ENCODE measurements around the gene RETREG1.

The RETREG1 gene

DNA sequence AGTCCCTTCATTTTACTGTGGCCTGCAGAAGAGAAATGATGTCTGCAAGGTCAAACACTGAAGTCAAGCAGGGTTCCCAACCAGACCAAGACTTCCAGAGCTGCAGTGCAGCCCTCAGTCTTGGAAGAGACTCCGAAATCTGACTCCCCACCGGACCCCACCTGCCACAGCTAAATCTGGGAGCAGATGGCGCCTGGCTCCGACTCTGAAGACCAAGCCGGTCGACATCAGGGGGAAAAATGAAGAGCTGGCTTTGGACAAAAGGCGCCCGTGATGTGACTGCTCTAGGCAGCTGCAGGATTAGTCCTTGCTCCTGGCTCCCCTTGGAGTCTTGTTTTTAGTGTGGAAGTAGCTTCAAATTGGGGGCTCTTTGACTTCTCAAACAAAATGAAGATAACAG, 78.8 kb downstream of the RETREG1 start:
- DNase-seq (ENCODE audit: low read depth), result no peak
- TF ChIP-seq, protein P1, sequence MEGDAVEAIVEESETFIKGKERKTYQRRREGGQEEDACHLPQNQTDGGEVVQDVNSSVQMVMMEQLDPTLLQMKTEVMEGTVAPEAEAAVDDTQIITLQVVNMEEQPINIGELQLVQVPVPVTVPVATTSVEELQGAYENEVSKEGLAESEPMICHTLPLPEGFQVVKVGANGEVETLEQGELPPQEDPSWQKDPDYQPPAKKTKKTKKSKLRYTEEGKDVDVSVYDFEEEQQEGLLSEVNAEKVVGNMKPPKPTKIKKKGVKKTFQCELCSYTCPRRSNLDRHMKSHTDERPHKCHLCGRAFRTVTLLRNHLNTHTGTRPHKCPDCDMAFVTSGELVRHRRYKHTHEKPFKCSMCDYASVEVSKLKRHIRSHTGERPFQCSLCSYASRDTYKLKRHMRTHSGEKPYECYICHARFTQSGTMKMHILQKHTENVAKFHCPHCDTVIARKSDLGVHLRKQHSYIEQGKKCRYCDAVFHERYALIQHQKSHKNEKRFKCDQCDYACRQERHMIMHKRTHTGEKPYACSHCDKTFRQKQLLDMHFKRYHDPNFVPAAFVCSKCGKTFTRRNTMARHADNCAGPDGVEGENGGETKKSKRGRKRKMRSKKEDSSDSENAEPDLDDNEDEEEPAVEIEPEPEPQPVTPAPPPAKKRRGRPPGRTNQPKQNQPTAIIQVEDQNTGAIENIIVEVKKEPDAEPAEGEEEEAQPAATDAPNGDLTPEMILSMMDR (IDR thresholded peaks at IDR 0.05; ENCODE audit: control insufficient read depth, insufficient read depth, low read depth, low read length, missing control alignments), result no peak

DNA sequence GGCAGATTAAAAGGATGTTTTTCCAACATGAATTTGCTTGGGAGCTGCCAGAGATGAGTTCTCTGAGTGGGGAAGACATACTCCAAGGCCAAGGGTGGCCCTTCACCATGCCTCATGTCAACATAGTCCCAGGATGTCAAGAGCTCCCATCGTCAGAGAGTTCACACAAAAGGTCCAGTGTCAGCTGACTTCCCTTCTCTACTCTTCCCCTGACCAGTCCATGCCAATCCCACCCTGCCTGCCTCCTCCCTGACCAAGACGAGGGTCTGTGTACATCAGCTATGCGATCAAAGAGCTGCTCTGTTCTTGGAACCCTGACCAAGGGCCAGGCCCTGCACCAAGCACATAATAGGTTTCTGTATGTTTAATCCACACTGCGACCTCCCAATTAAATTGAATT, 80.0 kb downstream of the RETREG1 start:
- TF ChIP-seq, protein P1 (IDR thresholded peaks at IDR 0.05; ENCODE audit: control insufficient read depth, insufficient read depth, low read depth, low read length, missing control alignments), result no peak
- DNase-seq (ENCODE audit: low read depth), result no peak
- H3K4me3 ChIP-seq (ENCODE audit: control insufficient read depth, low read depth, low read length), result no peak overlapping the region

More for the DNA sequence above, 78.8 kb downstream of the RETREG1 start:
- H3K4me3 ChIP-seq (ENCODE audit: control insufficient read depth, low read depth, low read length), result no peak overlapping the region

GRCh38 chr5:16536246-16536645, 80.6 kb downstream of the RETREG1 start:
- TF ChIP-seq, protein P1 (IDR thresholded peaks at IDR 0.05; ENCODE audit: control insufficient read depth, insufficient read depth, low read depth, low read length, missing control alignments), result no peak
- no peak for DNase-seq (ENCODE audit: low read depth)
- no peak overlapping the region for H3K4me3 ChIP-seq (ENCODE audit: control insufficient read depth, low read depth, low read length)

GRCh38 chr5:16534280-16534679, 82.5 kb downstream of the RETREG1 start:
- TF ChIP-seq, protein P1 (IDR thresholded peaks at IDR 0.05; ENCODE audit: control insufficient read depth, insufficient read depth, low read depth, low read length, missing control alignments), result no peak
- H3K4me3 ChIP-seq (ENCODE audit: control insufficient read depth, low read depth, low read length), result no peak overlapping the region
- no peak for DNase-seq (ENCODE audit: low read depth)

DNA sequence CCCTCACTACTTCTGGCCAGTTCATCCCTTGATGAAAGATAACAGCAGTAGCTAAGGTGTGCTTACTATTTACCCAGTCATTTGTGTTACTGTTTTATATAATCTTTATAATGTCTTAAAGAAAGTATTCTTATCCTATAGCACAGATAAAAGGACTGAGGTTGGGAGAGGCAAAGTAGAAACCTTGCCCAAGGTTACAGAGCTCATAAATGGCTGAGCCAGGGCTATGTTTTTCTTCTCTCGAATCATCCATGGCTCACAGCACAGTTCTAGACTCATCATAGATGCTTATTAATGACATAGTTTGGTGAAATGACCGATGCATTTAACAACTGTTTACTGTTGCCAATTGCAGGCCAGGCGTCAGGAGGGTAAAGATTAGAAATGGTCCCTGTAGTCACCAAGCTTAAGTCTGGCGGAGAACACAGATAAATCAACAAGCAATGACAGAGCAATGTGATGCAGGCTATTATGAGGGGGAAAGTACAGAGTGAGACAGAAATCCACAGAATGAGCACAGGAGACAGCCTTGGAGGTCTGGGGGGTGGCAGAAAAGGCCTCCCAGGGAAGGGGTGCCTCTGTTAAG, 85.6 kb downstream of the RETREG1 start:
- DNase-seq (ENCODE audit: low read depth), result no peak
- no peak overlapping the region for H3K4me3 ChIP-seq (ENCODE audit: control insufficient read depth, low read depth, low read length)
- TF ChIP-seq, protein P1 (IDR thresholded peaks at IDR 0.05; ENCODE audit: control insufficient read depth, insufficient read depth, low read depth, low read length, missing control alignments), result no peak

DNA sequence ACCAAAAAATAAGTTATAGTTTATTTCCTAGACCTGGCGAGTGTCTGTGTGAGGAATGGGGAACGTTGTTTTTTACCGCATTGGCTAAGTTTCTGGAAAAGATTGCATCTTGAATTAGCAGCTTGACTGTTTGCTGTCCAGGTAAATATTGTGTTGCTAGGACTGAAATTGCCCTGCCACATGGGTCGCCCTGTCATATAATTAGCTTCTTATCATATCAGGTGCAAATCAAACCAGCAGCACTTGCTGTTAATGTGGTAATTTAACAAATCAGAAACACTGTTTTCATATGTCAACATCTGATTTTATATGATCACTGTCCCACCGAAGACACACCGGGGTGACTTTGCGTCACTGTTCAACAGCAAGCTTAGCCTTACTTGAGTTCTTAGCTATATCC, 87.5 kb downstream of the RETREG1 start:
- H3K4me3 ChIP-seq (ENCODE audit: control insufficient read depth, low read depth, low read length), result no peak overlapping the region
- TF ChIP-seq, protein P1 (IDR thresholded peaks at IDR 0.05; ENCODE audit: control insufficient read depth, insufficient read depth, low read depth, low read length, missing control alignments), result no peak
- no peak for DNase-seq (ENCODE audit: low read depth)
